ENCODE results near the gene ANKRD13A. TPM values are rescaled to one million over a fixed set of nuclear protein-coding genes. Genes with fewer than 3 reads are reported as not detected.

Gene ANKRD13A
- total RNA-seq, 2 experiments from 2014 or later, result 38.2 to 39.8 TPM

GRCh38 chr12:110024051-110024450, 24.8 kb downstream of the ANKRD13A start:
- peaks cover 45% of the 10 kb centered on the region for H3K36me3 Mint-ChIP-seq (ENCODE audit: low read depth)
- no peaks in the 10 kb centered on the region for H3K27me3 Mint-ChIP-seq
- DNase-seq (no peak), ATAC-seq (no peak)
- H3K4me1 Mint-ChIP-seq, result peaks cover 17% of the 10 kb centered on the region
- POLR2A ChIA-PET, result interaction anchor here (0.5 to 0.6 kb wide), 2 partner anchors 194 to 1464 kb away, joined by 3 to 4 read pairs; no protein-coding TSS in a partner anchor
- CTCF ChIA-PET, result interaction anchor here (0.9 to 1.5 kb wide), 3 partner anchors 11 to 78 kb away, joined by 3 to 8 read pairs (median 3); no protein-coding TSS in a partner anchor
- H3K27ac Mint-ChIP-seq, result no peak overlapping the region
- H3K4me3 Mint-ChIP-seq, result no peak overlapping the region
- intact Hi-C loops (cut with DNase I, micrococcal nuclease), result no loop called here
- no peaks in the 10 kb centered on the region for H3K9me3 Mint-ChIP-seq (ENCODE audit: low read depth)

- Mint-ChIP-seq H3K27ac (peak overlapping the region; percentile 27), H3K36me3 (ENCODE audit: low read depth) (peaks cover 37% of the 10 kb centered on the region), H3K4me3 (no peak overlapping the region), H3K27me3 (no peaks in the 10 kb centered on the region), H3K9me3 (ENCODE audit: low read depth) (no peaks in the 10 kb centered on the region), H3K4me1 (peaks cover 17% of the 10 kb centered on the region)
- DNase-seq (no peak), ATAC-seq (no peak)
- ChIA-PET CTCF (interaction anchor here (0.9 to 1.0 kb wide), 2 partner anchors 20 to 31 kb away, joined by 3 to 4 read pairs; no protein-coding TSS in a partner anchor), POLR2A (no interaction called here)
- intact Hi-C loops (cut with DNase I, micrococcal nuclease), result no loop called here
Observed at GRCh38 chr12:110028323-110028722, 29.1 kb downstream of the ANKRD13A start.

- H3K4me1 Mint-ChIP-seq, result peaks cover 16% of the 10 kb centered on the region
- H3K27ac Mint-ChIP-seq, result no peak overlapping the region
- ChIA-PET POLR2A (no interaction called here), CTCF (no interaction called here)
- DNase-seq (no peak), ATAC-seq (no peak)
- no peak overlapping the region for H3K4me3 Mint-ChIP-seq
- intact Hi-C loops (cut with DNase I, micrococcal nuclease), result no loop called here
- H3K27me3 Mint-ChIP-seq, result no peaks in the 10 kb centered on the region
- H3K36me3 Mint-ChIP-seq (ENCODE audit: low read depth), result peaks cover 32% of the 10 kb centered on the region
- H3K9me3 Mint-ChIP-seq (ENCODE audit: low read depth), result no peaks in the 10 kb centered on the region
Observed at GRCh38 chr12:110029290-110029815, 30.1 kb downstream of the ANKRD13A start.

GRCh38 chr12:110033888-110034287, 34.7 kb downstream of the ANKRD13A start:
- POLR2A ChIA-PET, result no interaction called here
- intact Hi-C loops (cut with DNase I, micrococcal nuclease), result no loop called here
- ATAC-seq, result no peak
- Mint-ChIP-seq H3K27ac (no peak overlapping the region), H3K27me3 (no peaks in the 10 kb centered on the region), H3K9me3 (ENCODE audit: low read depth) (no peaks in the 10 kb centered on the region), H3K4me1 (peaks cover 8% of the 10 kb centered on the region), H3K4me3 (no peak overlapping the region), H3K36me3 (ENCODE audit: low read depth) (peaks cover 31% of the 10 kb centered on the region)
- CTCF ChIA-PET, result interaction anchor here (2.6 kb wide), 1 partner anchor 10 kb away, joined by 8 read pairs; no protein-coding TSS in a partner anchor
- no peak for DNase-seq

GRCh38 chr12:110035534-110036104, 36.4 kb downstream of the ANKRD13A start:
- ChIA-PET CTCF (interaction anchor here (0.8 to 2.6 kb wide), 2 partner anchors 11 to 395 kb away, joined by 3 to 8 read pairs; no protein-coding TSS in a partner anchor), POLR2A (interaction anchor here (0.6 kb wide), 1 partner anchor 1504 kb away, joined by 4 read pairs; no protein-coding TSS in a partner anchor)
- intact Hi-C loops (cut with DNase I, micrococcal nuclease), result loop anchor here in 1 of 2 experiments (5.0 kb wide), 1 partner anchor 38 kb away; the partner anchor contains the start of genes ANKRD13A and GIT2
- no peak for DNase-seq
- no peak for ATAC-seq
- no peaks in the 10 kb centered on the region for H3K9me3 Mint-ChIP-seq (ENCODE audit: low read depth)
- H3K4me1 Mint-ChIP-seq, result peaks cover 26% of the 10 kb centered on the region
- H3K4me3 Mint-ChIP-seq, result no peak overlapping the region
- no peaks in the 10 kb centered on the region for H3K27me3 Mint-ChIP-seq
- peaks cover 36% of the 10 kb centered on the region for H3K36me3 Mint-ChIP-seq (ENCODE audit: low read depth)
- peak overlapping the region; percentile 52 for H3K27ac Mint-ChIP-seq

- Mint-ChIP-seq H3K9me3 (ENCODE audit: low read depth) (no peaks in the 10 kb centered on the region), H3K4me3 (no peak overlapping the region), H3K27ac (peak overlapping the region; percentile 18), H3K27me3 (no peaks in the 10 kb centered on the region), H3K36me3 (ENCODE audit: low read depth) (peaks cover 35% of the 10 kb centered on the region), H3K4me1 (peaks cover 28% of the 10 kb centered on the region)
- intact Hi-C loops (cut with DNase I, micrococcal nuclease), result loop anchor here in 1 of 2 experiments (5.0 kb wide), 1 partner anchor 40 kb away; the partner anchor contains the start of genes ANKRD13A and GIT2
- ChIA-PET CTCF (interaction anchor here (1.4 kb wide), 1 partner anchor 184 kb away, joined by 5 read pairs; no protein-coding TSS in a partner anchor), POLR2A (no interaction called here)
- DNase-seq (no peak), ATAC-seq (no peak)
Observed at GRCh38 chr12:110037315-110037714, 38.1 kb downstream of the ANKRD13A start.

GRCh38 chr12:110038741-110039084, 39.5 kb downstream of the ANKRD13A start:
- H3K27me3 Mint-ChIP-seq, result no peaks in the 10 kb centered on the region
- DNase-seq, result no peak
- no peaks in the 10 kb centered on the region for H3K9me3 Mint-ChIP-seq (ENCODE audit: low read depth)
- ATAC-seq, result no peak
- intact Hi-C loops (cut with DNase I, micrococcal nuclease), result loop anchor here in 1 of 2 experiments (5.0 kb wide), 1 partner anchor 41 kb away; the partner anchor contains the start of genes ANKRD13A and GIT2
- peaks cover 37% of the 10 kb centered on the region for H3K4me1 Mint-ChIP-seq
- ChIA-PET POLR2A (no interaction called here), CTCF (interaction anchor here (0.6 to 1.0 kb wide), 2 partner anchors 13 to 28 kb away, joined by 3 read pairs; no protein-coding TSS in a partner anchor)
- H3K4me3 Mint-ChIP-seq, result no peak overlapping the region
- peaks cover 38% of the 10 kb centered on the region for H3K36me3 Mint-ChIP-seq (ENCODE audit: low read depth)
- peak overlapping the region; percentile 87 for H3K27ac Mint-ChIP-seq

GRCh38 chr12:110039085-110039807, 40.0 kb downstream of the ANKRD13A start:
- intact Hi-C loops (cut with DNase I, micrococcal nuclease), result loop anchor here in 1 of 2 experiments (5.0 kb wide), 1 partner anchor 42 kb away; the partner anchor contains the start of genes ANKRD13A and GIT2
- Mint-ChIP-seq H3K4me3 (no peak overlapping the region), H3K27ac (peak overlapping the region; percentile 87), H3K36me3 (ENCODE audit: low read depth) (peaks cover 38% of the 10 kb centered on the region), H3K27me3 (no peaks in the 10 kb centered on the region), H3K9me3 (ENCODE audit: low read depth) (no peaks in the 10 kb centered on the region), H3K4me1 (peaks cover 37% of the 10 kb centered on the region)
- POLR2A ChIA-PET, result interaction anchor here (0.5 to 1.2 kb wide), 2 partner anchors 13 to 346 kb away, joined by 3 to 13 read pairs; no protein-coding TSS in a partner anchor
- CTCF ChIA-PET, result interaction anchor here (0.6 to 0.7 kb wide), 2 partner anchors 26 to 181 kb away, joined by 3 read pairs; no protein-coding TSS in a partner anchor
- peak; percentile 56 for DNase-seq
- ATAC-seq, result peak; percentile 67

GRCh38 chr12:110042264-110042663, 43.0 kb downstream of the ANKRD13A start:
- DNase-seq (no peak), ATAC-seq (no peak)
- no peak overlapping the region for H3K4me3 Mint-ChIP-seq
- peaks cover 42% of the 10 kb centered on the region for H3K4me1 Mint-ChIP-seq
- H3K36me3 Mint-ChIP-seq (ENCODE audit: low read depth), result peaks cover 29% of the 10 kb centered on the region
- intact Hi-C loops (cut with DNase I, micrococcal nuclease), result no loop called here
- ChIA-PET POLR2A (no interaction called here), CTCF (interaction anchor here (0.5 to 1.2 kb wide), 5 partner anchors 17 to 69 kb away, joined by 3 read pairs; no protein-coding TSS in a partner anchor)
- H3K27ac Mint-ChIP-seq, result peak overlapping the region; percentile 65
- no peaks in the 10 kb centered on the region for H3K9me3 Mint-ChIP-seq (ENCODE audit: low read depth)
- H3K27me3 Mint-ChIP-seq, result no peaks in the 10 kb centered on the region

GRCh38 chr12:110046451-110047187, 47.4 kb downstream of the ANKRD13A start:
- POLR2A ChIA-PET, result no interaction called here
- CTCF ChIA-PET, result interaction anchor here (0.7 to 1.5 kb wide), 3 partner anchors 10 to 35 kb away, joined by 3 to 4 read pairs (median 3); no protein-coding TSS in a partner anchor
- H3K27me3 Mint-ChIP-seq, result no peaks in the 10 kb centered on the region
- H3K36me3 Mint-ChIP-seq (ENCODE audit: low read depth), result peaks cover 9% of the 10 kb centered on the region
- DNase-seq (no peak), ATAC-seq (no peak)
- peak overlapping the region; percentile 29 for H3K27ac Mint-ChIP-seq
- peak overlapping the region; percentile 78 for H3K4me3 Mint-ChIP-seq
- intact Hi-C loops (cut with DNase I, micrococcal nuclease), result no loop called here
- no peaks in the 10 kb centered on the region for H3K9me3 Mint-ChIP-seq (ENCODE audit: low read depth)
- H3K4me1 Mint-ChIP-seq, result peaks cover 38% of the 10 kb centered on the region

All from activated CD4-positive, alpha-beta T cell treated with anti-CD3 and anti-CD28 coated beads for 36 hours (primary cell).